Activated CD8-positive, alpha-beta memory T cell treated with anti-CD3 and anti-CD28 coated beads for 48 hours (primary cell): Measurements from ENCODE around the gene RECQL5.

Experiments
- DNase-seq, 3 experiments: peaks; one replicate each; pipeline ENCODE4 v3.0.0-alpha.2; 2020; ENCODE audit warnings: low read depth in 2 of 3, low spot score in 2 of 3

Gene RECQL5

DNA sequence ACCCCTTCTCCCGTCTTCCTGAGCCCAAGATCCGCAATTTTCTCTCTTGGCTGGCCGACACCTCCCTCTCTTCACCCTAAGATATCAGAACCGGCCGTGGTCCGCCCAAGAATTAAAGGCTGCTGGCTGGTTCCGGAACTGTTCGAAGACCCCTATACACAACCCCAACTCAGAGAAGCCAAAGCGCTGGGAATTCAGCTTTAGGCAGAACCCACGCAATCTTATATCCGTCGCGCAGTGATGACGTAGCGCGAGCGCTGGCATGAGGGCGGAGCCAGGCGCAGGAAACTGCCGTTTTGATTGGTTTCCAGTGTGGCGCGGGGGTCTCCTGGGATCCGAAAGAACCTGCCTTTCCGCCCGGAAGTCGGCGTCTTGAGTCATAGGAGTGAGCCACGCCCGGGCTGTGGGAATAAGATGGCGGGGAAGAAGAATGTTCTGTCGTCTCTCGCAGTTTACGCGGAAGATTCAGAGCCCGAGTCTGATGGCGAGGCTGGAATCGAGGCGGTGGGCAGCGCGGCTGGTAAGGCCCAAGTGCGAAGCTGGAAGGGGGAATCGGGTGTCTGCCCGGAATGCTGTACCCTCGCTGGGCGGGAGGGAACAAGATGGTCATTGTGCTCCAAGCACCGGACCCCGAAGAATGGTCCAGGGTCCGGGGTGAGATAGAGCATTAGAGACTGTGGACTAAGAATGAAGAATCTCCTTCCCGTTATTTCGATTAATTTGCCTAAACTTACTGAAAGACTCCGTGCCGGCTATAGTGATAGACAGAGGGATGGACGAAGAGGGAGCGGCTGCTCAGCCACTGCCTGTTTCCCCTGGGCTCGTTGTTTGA, at the start of gene RECQL5, which contains the start of gene SAP30BP:
TSS of gene RECQL5 (minus strand) at position 196 of the 832 bp plus-strand sequence. CDS start 597 bp downstream, outside the sequence.
TSS of gene SAP30BP (plus strand) at position 380 of the 832 bp plus-strand sequence. CDS start at position 415, 35 bp downstream.
- peak; percentile 91 to 96 (median 96) for DNase-seq

DNA sequence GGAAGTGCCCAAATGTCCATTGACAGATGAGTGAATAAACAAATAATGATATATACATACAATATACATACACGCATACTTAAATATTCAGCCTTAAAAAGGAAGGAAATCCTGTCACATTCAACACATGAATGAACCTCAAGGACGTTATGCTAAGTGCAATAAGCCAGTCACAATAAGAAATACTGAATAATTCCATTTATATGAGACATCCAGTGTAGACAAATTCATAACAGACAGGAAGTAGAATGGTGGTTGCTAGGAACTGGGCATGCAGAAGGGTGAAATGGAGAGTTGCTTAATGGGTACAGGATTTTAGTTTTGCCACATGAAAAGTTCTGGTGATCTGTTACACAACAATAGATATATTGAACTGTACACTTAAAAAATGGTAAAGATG, 45.5 kb upstream of the RECQL5 start:
- DNase-seq = no peak

DNA sequence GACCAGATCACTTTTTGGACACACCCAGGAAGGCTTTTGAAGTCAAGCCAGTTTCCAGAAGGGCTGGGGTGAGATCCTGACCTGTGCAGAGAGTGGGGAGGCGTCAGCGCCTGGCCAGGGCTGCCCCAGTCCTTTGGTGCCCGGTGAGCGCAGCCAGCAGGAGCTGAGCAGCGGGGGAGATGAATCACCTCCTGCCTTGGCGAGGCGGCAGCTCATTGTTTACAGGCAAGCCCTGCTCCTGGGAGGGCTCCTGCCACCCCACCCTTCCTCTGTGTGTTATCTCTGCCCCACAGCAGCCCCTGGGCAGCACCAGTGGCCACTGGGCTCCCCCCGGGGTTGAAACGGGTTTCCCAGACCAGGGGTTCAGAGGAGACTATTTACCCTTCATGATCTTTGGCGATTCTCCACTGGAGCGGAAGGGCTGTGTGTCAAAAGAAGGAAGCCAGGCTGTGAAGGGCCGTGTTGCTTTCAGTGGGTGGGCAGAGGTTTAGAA, 40.2 kb upstream of the RECQL5 start:
- no peak for DNase-seq

DNA sequence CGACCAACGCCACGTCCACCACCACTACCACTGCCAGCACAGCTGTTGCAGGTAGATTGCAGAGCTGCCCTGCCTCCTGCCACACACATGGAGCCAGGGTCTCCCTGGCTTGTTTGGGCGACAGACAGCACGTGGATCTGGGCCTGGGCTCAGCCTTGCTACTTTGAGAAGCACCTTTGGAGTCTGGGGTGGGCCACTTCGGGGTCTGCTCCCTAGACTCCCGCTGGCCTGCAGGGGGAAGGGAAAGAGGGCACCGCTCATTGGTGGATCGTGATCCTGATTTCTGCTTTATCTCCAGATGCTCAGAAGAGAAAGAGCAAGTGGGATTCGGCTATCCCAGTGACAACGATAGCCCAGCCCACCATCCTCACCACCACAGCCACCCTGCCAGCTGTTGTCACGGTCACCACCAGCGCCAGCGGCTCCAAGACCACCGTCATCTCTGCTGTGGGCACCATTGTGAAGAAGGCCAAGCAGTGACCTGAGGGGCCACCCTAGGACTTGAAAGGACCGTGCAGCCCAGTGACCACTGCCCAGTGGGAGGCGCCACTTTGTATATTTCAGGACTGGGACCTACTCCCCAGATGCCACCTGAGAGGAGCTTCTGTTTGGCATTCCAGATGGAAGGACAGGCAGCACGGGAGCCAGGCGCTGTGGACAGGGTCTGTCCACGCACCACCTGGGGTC, 39.2 kb upstream of the RECQL5 start:
- no peak for DNase-seq

DNA sequence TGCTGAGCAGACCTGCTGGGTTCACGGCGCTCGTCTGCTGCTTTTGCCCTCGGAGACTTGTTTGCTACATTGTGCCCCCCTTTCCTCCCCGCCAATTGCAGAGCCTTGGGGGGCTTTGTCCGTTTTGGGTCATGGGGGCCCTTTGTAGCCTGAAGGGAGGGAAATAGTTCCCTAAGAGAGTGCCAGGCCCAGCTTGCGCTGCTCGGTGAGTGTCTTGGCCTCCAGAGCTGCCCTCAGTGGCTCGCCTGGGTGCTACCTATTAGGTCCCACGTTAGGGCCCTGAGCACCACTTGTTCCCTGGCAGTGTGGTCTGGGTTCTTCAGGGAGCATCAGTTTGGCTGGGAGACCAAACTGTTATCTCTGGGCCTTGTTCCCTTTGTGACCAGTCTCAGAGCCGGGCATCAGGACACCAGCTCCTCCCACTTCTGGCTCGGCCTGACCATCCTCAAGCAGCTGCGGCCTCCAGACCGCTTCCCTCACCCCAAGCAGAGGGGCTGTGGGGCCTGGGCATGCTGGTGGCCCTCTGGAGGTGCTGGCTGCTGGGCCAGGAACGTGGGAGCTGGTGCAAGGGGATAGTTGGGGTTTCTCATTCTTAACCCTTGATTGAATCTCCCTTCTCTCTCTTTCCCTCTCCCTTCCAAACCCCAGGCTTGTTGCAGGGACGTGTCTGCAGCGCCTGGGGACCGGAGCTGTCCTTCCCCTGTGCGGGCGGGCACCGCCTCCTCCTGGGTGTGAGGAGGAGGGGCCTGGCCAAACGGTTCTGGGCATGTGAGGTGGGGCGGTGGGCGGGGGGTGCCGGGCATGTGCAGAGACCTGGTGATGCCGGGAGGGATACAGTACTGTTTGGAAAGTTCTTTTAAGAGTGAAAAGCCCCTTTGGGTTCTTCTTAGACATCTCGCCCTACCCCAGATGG, 38.3 kb upstream of the RECQL5 start:
- DNase-seq = no peak

DNA sequence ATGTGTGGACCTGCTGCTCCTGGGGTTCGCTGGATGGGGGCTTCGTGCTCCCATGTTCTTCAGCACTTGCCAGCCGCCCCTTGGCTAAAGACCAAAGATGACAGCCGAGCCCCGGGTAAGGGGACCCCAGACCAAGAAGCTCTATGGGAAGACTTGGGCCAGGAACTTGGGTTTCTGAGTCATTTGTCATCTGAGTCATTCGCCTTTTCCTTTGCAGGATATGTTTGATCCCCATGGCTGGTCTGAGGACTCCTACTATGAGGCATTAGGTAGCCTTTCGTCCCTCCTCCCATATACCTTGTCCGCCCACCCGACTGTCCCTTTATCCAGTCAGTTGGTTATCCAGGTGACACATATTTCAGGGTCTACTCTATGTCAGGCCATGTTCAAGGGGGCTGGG, 36.6 kb upstream of the RECQL5 start:
- no peak for DNase-seq

DNA sequence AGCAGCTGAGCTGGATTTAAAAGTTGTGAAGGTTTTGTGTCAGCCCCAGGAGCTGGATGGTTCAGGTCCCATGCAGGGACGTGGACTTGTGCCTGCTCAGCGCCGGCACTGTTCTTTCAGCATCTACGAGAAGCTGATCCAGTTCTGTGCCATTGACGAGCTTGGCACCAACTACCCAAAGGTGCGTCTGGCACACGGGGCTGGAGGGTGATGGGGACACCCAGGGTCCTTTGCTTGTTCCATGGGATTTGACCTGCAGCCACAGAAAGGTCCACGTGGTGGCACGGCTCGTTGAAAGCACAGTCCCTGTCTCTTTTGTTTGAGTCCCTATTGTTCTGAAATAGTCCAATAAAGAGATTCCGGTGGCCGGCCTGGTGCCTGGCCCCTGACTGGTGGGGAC, 36.2 kb upstream of the RECQL5 start:
- DNase-seq = no peak

DNA sequence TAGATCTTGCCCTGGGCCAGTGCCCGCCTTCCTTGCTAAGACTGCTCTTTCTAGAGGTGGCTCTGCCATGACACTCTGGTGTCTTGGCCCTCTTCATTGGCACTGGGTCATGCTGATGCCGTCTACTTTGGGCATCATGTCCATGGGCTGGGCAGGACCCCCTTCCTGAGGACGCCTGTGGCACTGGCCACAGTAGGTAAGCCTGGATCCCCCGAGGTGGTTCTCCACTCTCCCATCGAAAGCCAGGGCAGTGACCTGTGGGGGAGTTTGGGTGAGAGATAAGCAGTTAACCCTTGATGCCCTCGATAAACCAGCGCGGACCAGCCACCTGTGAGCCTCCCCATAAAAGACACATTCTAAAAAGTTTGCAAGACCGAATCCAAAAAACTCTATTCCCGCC, 34.3 kb upstream of the RECQL5 start:
- DNase-seq = no peak

DNA sequence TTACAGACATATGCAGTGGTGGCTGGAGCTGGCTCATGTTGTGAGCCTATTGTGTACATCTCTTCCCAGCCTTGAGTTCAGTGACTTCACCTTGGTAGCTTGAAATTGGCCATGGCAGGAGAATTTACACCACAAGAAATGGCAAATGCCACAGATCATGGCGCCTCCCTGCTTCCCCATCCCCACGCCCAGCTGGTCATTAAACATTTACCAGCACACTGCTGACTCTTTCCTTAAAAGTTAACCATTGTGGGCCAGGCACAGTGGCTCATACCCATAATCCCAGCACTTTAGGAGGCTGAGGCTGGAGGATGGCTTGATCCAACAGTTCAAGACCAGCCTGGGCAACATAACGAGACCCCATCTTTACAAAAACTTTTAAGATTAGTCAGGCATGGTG, 31.7 kb upstream of the RECQL5 start:
- no peak for DNase-seq

DNA sequence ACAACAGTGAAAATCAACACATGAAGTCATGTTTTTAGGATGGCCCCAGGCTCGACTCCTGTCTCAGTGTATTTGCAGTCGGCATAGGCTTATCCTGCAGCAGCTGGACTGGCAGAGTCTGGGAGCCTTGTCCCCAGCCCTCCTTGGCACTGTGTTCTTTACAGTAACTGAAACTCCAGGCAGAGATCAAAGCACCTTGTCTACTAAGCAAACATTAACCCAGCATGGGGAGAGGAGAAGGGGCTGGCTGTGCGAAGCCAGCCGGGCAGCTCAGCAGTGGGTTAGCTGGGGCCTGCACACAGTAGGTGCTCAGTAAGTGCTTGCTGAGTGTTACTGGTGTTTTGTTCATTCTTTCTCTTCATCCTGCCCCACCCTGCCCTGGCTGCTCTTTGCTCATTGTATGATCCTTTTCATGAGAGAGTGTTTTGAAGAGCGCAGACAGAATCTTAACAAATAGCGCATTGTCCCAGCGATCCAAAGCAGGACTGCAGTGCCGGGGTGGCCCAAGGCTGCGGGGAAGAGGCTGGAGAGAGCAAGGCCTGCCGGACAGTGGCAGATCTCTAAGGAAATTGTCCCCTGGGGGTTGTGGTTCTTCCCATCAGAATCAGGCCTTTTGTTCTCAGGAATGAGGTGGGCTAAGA, 30.8 kb upstream of the RECQL5 start:
- no peak for DNase-seq

DNA sequence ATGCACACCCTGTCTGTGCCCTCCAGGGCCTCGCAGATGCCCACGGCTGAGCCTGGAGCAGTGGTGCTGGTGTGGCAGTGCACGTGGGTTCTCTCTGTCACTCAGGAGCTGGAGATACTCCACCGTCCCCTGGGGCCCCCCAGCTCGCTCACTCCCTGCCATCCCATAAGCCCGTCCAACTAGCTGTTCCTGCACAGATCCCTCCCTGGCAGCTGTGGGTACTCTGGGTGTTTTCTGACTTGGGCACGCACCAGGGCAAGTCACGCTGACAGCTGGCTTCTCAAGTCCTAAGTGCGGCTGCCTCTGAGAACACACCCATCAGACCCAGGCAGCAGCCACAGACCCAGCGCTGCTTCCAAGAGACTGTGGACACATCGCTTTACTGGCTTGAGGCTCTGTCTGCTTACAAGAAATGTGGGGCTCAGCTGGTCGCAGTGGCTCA, 28.9 kb upstream of the RECQL5 start:
- no peak for DNase-seq

DNA sequence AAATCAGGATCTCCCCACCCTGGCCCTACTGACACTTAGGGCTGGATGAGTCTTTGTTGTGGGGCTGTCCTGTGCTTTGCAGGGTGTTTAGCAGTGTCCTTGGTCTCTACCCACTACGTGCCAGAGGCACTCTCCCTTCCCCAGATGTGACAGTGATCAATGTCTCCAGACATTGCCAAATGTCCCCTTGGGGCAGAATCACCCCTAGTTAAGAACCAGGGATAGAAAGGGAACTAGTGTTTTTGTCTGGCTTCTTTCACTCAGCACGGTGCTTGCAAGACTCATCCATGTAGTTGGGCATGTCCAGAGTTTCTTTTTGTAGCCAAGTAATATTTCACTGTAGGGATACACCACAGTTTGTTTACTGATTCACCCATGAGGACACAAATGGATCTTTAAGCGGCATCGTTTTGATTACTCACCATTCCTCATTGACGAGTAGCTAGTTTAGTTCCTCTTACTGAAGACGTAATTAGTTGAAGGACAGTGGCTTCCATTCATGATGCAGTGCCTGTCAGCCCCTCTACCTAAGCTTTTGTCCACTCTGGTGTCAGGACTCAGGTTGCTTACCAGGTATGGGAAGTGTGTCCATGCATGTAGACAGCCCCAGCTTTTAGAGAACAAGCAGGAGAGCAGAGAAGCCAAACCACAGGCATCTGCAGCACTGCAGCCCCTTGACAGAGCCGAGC, 28.3 kb upstream of the RECQL5 start:
- no peak for DNase-seq

DNA sequence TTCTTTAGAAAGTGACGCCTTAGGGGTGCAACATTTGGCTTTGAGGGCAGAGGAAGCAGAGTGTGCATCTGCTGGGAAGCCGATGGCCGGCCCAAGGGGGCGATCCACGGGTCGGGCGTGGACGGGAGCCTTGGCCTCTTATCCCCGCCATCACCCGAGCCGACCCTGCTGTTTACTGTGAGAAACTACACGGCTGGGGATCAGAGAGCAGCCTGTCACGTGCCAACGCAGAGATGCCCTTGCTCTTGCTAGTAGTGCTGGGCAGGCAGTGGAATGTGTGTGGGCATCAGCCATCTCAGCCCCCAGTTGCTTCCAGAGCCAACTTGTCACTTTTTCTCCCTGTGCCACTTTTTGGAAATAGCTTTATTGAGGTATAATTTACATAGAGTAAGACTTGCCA, 27.6 kb upstream of the RECQL5 start:
- DNase-seq = no peak

DNA sequence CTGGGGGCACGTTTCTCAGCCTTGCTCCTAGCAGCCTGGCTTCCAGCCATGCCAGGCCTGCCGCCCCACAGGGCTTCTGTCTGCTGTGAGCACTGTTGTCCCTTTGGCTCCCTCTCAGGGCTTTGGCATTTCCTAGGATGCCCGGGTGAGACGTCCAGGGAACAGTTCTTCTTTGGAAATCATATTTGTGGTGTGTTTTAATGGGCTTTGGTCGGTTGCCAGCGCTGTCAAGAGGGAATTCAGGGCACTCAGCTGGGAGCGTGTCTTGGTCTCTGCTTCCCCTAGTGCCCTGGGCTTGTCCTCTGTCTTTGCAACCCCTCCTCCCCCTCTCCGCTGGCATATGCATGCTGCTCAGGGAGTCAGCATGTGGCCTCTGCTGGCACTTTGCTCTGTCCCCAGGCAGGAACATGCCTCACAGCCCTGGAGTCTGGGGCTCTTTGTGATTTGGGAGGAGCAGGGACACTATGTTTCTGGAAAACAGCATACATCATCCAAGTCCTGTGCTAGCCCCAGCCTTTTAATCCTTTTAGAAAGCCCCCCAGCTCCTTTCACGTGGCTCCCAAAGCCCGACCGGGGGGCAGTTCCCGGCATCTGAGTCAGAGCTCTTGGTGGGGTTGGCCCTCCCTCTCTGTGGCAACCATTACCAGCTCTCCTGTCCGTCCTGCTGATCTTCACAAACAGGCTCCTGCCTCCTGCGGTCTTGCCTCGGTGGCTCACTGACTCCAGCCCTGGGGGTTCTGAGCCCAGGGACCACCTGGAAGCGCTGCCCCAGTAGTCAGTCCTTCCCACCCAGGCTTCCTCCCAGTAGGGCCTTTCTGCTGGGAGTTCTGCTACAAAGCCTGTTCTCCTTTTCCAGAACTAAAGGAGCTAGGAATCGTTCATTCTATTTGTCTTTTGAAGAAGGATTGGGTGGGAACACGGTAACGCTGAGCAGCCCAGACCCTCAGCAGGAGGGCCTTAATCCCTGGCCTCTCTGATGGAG, 26.8 kb upstream of the RECQL5 start:
- DNase-seq = no peak

DNA sequence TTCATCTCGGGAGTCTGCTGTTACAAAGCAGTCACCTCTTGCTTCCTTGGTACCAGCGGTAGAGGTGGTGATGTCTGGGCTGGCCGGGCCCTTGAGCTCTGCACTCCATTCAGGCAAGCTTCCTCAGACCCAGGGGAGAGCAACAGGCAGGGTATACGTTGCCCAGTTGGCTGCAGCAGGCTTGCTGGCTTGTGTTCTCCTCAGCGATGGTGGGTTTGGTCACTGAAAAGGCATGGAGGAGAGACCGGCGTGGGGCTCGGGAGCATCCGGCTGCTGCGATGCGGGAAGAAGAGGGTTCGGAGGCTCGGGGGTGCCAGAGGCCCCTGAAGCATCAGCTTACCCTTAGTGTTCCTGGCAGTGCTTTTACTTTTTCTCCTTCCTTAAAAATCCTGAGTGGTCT, 26.0 kb upstream of the RECQL5 start:
- no peak for DNase-seq

DNA sequence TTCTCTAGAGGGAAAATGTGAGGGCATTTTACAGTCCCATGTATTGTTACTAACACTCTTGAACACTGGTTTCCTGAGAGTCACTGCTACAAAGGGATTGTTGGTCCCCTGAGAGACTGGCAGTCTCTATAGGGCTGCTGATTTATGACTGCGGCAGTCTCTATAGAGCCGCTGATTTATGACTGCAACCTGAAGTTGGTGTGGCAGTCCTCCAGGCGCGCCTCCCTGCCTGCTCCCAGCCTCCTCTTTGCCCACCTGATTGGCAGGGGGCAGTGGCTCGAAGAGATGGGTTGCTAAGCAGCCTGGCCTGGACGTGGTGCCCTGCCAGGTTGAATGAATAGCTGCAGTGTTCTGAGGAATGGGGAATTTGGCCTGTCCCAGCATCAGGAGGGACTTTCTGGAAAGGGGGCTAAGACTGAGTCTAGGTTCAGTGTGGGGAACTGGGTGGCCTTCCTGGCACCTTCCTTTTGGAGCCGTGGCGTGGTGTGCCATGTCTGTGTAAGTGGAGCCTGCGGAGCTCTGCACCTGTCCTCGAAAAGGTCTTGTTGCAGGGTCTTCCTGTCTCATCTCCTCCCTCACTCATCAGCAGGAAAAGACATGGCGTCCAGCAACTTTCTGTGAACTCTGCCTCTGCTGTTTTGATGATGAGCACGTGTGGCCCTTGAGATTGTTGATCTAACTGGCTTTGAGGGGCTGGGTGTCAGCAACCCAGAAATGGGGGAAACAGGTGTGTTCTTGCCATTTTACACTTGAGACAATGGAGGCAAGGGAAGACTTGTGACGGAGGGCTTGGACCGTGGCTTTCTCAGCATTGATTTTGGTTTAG, 25.1 kb upstream of the RECQL5 start:
- DNase-seq = no peak

DNA sequence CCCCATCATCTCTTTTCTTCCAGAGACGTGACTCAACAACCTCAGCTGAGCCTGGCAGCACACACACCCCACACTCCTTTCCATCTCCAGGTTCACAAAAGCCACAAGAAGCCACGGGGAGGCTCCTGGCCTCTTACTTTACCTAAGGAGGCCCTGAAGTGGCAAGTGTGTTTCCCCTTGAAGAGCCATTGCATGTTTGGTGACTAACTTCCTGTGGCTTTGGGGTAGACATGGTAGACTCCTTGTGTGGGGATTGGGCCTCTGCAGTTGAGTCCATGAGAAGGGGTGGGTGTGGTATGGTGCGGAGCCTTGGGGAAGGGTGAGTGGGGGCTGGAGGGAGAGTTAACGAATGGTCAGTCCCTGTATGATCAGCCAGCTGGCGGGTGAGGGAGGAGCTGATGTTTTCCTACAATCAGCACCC, 24.4 kb upstream of the RECQL5 start:
- DNase-seq = peak in 2 of 3 experiments; percentile 22 to 28

DNA sequence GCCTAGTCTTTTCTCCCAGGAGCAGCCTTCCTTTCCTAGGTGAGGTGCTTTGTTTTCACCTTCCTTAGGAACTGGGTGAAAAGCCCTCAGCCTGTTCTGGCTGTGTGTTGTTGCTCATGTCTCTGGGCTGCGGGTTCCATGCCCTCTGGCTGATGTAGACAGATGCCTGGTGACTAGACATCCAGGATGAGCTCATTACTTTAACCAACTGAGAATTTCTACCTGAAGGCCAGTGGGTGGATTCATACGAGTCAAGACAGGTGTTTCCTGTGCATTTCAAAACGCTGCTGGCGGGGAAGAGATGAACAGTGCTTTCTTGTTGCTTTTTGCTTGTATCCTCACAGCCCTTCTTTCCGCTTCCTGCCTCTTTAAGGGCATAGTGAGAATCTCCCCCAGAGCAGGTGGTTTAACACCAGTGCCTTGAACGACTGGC, 22.5 kb upstream of the RECQL5 start:
- no peak for DNase-seq
